NCI-H146 treated with DMSO at 0.1 percent for 48 hours (cell line): ENCODE results near the gene BCAS1.

ENCODE experiments used
- DNase-seq: peaks from one replicate; lab custom pipeline; 2025; ENCODE audit not compliant: unreplicated experiment; lab: John Stamatoyannopoulos, UW

The BCAS1 gene

GRCh38 chr20:53914091-53914780, 156.2 kb downstream of the BCAS1 start:
- DNase-seq, result no peak

GRCh38 chr20:53911301-53911700, 159.1 kb downstream of the BCAS1 start:
- no peak for DNase-seq

DNA sequence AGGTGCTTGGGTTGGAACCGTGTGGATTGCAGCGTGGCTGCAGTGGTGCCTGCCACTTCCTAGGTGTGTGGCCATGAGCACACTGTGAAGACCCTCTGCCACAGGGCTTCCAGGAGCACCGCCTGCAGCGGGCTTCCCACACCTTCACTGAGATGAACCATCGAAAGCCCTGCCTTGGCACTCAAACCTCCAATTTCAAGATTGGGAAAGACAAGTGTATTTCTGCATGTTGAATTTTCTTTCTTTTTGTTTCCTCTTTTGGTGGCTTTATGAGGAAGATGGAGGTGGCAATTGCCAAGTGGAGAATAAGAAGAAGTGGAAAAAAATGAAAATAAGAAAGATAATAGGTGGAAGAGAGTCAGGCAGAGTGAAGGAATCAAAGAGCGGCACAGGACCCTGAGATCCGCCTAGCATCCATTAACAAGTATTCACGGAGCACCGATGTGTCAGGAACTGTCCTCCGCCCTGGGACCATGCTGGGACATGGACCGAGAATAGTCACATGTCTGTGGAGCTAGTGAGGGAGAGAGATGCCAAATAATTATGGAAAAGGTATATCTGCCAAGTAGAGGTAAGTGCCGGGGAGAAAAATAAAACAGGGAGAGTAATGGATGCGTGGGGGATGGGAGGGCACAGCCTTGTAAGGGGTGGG, 159.9 kb downstream of the BCAS1 start:
- DNase-seq, result no peak

- no peak for DNase-seq
Measured at GRCh38 chr20:53907968-53908751, 162.2 kb downstream of the BCAS1 start.

DNA sequence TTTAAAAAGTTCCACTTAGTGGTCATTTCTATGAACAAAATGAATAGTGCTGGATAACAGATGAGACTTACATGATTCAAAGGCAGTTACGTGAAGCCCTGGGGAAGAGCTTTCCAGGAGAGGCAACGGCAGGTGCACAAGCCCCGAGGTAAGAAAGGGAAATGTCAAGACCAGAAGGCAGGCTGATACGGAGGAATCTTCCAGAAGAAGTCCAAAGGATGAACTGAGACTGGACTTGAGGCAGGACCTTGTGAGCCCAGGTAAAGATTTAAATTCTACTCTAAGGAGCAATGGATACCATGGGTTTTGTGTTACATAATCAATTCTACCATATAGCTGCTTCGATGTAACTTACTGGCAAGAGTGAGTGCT, 164.6 kb downstream of the BCAS1 start:
- DNase-seq, result no peak

DNA sequence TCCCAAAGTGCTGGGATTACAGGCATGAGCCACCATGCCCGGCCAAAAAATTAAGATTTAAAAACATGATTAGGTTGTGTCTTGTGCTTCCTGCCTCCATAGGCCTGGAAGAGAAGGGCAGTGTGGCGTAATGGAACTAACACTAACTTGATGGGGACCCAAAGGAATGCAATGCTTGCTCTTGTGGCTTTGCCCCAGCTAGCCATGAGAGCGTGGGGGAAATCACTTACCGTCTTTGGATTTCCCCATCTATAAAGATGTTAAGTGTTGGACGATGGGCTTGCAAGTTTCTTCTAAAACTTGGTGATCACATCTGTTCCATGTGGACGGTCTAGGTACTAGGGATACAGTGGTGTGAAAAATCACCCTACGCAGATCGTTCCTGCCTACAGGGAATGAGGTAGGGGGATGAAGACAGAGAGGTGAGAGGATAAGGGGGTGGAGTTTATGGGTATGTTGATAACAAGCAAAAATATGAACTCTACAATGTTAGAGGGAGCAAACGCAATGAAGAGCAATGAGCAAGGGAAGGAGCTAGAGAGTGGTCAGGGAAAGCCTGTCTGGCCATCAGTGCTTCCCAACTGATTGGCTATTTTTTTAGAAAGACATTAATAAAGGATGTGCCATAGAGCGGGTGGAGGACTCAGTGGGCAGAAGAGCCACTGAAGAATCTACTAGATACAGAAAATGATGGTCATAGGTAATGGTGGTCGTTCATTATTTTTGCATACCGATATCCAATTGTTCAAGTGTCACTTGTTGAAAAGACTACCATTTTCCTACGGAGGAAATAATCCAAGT, 165.2 kb downstream of the BCAS1 start:
- DNase-seq, result no peak

DNA sequence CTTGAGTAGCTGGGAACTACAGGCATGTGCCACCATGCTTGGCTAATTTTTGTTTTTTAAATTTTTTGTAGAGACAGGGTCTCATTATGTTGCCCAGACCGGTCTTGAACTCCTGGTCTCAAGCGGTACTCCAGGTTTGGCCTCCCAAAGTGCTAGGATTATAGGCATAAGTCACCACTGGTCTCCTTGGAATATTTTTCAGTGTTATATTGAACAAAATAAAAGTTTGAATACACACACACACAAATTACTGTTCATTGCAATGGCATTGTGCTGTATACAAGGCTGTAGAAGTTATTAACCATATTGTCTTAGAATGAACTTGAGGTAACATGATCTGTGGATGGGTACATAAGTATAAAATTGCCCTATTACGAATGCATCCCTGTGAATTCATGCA, 166.1 kb downstream of the BCAS1 start:
- no peak for DNase-seq

- no peak for DNase-seq
Measured at GRCh38 chr20:53903652-53903987, 166.8 kb downstream of the BCAS1 start.

DNA sequence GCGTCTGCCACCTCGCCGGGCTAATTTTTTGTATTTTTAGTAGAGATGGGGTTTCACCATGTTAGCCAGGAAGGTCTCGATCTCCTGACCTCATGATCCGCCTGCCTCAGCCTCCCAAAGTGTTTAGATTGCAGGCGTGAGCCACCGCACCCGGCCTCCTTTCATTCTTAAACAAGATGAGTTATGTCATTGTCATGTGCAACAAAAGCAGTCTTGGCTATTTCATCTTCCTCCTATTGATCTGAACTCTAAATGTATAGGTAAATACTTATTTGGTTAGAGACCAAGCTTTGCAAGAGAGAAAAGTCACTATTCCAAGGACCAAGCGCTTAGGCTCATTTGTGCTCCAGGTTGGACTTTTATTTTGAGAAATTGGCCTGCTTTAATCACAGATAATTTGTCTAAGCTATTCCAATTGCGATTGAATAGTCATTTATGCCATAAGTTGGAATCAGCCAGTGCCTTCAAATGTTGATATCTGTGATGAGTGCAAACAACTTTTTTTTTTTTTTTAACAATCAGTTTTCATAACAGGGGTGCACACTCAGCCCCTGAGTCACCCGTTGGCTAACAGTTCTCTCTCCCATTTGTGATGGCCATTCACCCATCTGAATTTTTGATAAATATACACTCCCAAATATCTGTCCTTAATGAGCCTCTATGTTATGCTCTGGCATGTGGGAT, 167.3 kb downstream of the BCAS1 start:
- no peak for DNase-seq

GRCh38 chr20:53901497-53902096, 168.8 kb downstream of the BCAS1 start:
- DNase-seq, result no peak

GRCh38 chr20:53901064-53901463, 169.3 kb downstream of the BCAS1 start:
- no peak for DNase-seq

GRCh38 chr20:53900380-53900999, 169.9 kb downstream of the BCAS1 start:
- no peak for DNase-seq

DNA sequence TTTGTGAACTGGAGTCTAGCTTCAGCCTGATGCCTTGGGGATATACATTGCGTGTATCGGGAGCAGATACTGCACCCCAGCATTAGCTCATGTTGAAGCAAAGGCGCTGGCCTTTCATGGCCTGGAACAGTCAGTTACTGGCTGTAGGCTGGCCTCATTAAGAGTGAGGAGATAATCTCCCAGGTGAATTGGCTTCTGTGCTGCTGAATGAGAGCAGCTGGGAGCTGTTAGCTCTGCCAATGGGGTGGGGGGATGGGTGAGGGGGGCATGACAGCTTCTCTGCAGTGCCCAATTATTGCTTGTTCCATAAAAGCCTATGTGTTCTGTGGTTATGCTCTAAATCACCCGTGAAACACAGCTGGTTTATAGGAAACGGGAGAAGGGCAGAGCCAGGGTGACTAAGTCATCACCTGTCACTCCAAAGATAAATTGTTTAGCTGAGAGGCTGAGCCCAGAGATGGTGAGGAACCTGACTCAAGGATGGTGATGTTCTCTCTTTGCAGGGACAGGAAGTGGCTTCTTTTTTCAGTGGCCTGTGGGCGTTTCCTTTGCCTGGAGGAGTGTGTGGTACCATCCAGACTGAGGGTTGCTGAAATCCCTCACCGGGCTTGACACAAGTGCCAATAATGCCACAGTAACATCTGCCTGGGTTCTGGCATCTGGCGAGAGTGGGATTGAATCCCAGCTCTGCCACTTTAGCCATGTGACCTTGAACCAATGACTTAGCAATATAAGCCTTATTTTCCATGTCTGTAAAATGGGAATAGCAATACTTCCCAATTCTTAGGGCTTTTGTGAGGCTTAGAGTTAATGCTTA, 170.8 kb downstream of the BCAS1 start:
- no peak for DNase-seq

GRCh38 chr20:53898556-53898931, 171.8 kb downstream of the BCAS1 start:
- no peak for DNase-seq

DNA sequence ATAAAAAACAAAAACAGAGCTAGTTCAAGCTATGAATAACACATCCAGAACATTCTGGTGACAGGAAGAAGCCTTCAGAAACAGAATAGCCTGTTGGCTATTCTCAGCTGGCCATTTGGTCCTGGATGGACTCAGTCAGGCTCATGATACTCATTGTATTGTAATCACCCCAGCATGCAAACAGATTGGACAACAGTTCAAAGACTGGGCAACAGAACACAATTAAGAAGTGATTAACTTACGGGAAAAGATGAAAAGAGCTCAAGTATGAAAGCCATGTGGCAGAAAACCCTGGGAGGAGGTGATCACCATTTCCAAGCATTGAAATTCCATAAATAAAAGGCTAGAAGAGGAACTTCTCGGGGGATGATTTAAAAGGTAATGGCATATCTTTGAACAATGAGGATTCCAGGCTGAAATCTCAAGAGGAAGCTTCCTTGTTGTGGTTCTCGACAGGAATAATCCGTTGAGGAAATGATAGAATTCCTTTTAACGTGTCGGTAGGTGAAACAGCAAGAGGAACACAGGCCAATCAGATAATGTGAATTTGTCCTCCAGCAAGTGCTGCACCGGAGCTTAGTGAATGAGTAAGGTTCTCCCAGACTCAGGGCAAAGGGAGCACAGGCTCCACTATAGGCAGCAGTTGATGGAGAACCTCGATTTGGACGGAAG, 172.4 kb downstream of the BCAS1 start:
- DNase-seq, result no peak

DNA sequence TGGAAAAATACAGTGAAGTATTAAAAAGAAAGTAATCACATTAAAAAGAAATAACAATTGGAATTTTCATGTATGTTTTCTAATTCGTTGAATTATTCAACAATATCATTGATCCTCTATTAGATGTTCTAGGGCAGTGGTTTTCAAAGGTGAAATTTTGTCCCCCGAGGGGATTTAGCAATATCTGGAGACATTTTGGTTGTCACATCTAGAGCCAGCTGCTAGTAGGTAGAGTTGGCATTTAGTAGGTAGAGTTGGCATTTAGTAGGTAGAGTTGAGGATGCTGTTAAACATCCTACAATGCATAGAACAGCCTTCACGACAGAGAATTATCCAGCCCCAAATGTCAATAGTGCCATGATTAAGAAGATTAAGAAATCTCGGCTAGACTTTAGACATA, 173.7 kb downstream of the BCAS1 start:
- no peak for DNase-seq

GRCh38 chr20:53896041-53896440, 174.4 kb downstream of the BCAS1 start:
- no peak for DNase-seq

- DNase-seq, result no peak
Measured at GRCh38 chr20:53895385-53895755, 175.0 kb downstream of the BCAS1 start.
